HepG2 (cell line): ENCODE measurements around the gene ZNRD2. TPM values are rescaled to one million over a fixed set of nuclear protein-coding genes. Genes with fewer than 3 reads are reported as not detected.

Source experiments
- ATAC-seq: fragments of 200-7000 bp; cut with Tn5 transposase; 3 replicates; pipeline ENCODE4 v1.9.1; 2020; ENCODE audit warnings: mild to moderate bottlenecking, moderate library complexity
- BruUV-seq: library from RNA; stranded (reverse); fragments of 400-500 nt; replicated peaks from 2 replicates; lab custom pipeline; 2021; lab: Mats Ljungman, UMichigan
- CTCF ChIA-PET: fragments of 300-600 bp; formaldehyde crosslinking; extraction: SDS; loops from one replicate; lab custom pipeline; 2021; ENCODE audit warnings: low total read pairs, inconsistent platforms, low intra/inter-chr PET ratio; lab: Yijun Ruan, JAX
- POLR2A ChIA-PET: fragments of 350-600 bp; sonication (Branson Sonifier 250); formaldehyde crosslinking; loops from one replicate; lab custom pipeline; 2020; ENCODE audit warnings: antibody characterized with exemption, inconsistent platforms; lab: Yijun Ruan, JAX
- DNase-seq: peaks from one replicate; pipeline ENCODE4 v3.0.0-alpha.2; 2015; ENCODE audit warnings: low spot score
- FAIRE-seq: peaks from 3 replicates; lab custom pipeline; 2011; peaks lifted over from hg19 to GRCh38; lab: Jason Lieb, UNC
- H2AFZ ChIP-seq: one replicate; pipeline ENCODE4 v1.6.1; 2011; ENCODE audit warnings: low read length, inconsistent platforms
- H3K27ac ChIP-seq: fragments of 300-600 bp; 3 replicates; pipeline ENCODE4 v1.8.0; 2011; ENCODE audit warnings: mixed run types, mild to moderate bottlenecking, mixed read lengths, low read length, inconsistent platforms; ENCODE audit not compliant: insufficient read depth; ENCODE audit errors: extremely low read length
- H3K27me3 ChIP-seq, 2 experiments: fragments of 200-600 bp in 1 of 2; 2 replicates in 1 of 2; 3 replicates in 1 of 2; pipeline versions ENCODE4 v1.6.0 to v1.8.0; 2011; ENCODE audit warnings: low read length in 2 of 2, mild to moderate bottlenecking in 2 of 2, moderate library complexity in 2 of 2, inconsistent platforms in 1 of 2; ENCODE audit not compliant: insufficient read depth in 2 of 2, control insufficient read depth in 1 of 2
- H3K36me3 ChIP-seq, 2 experiments: fragments of 200-600 bp in 1 of 2; replicated peaks in 1 of 2; 2 replicates in 1 of 2; 3 replicates in 1 of 2; pipeline versions ENCODE4 v1.5.1 to v1.8.0; 2011; ENCODE audit warnings: low read length in 2 of 2, inconsistent platforms in 1 of 2; ENCODE audit not compliant: insufficient read depth in 2 of 2, control insufficient read depth in 1 of 2
- H3K4me1 ChIP-seq: 2 replicates; pipeline ENCODE4 v1.5.1; 2012; ENCODE audit warnings: low read length, inconsistent platforms; ENCODE audit not compliant: insufficient read depth
- H3K4me2 ChIP-seq: 2 replicates; pipeline ENCODE4 v1.6.0; 2011; ENCODE audit warnings: low read depth, low read length, inconsistent platforms
- H3K4me3 ChIP-seq, 3 experiments: fragments of 200-600 bp in 1 of 3; sonication (generic), shearing (Covaris generic) in 1 of 3; replicated peaks in 1 of 3; 2 replicates each; pipeline ENCODE4 v1.5.1; 2011 to 2016; ENCODE audit warnings: low read length in 3 of 3, inconsistent platforms in 2 of 3, low read depth in 2 of 3, mild to moderate bottlenecking in 2 of 3, control low read depth in 1 of 3, mixed read lengths in 1 of 3; ENCODE audit not compliant: insufficient read depth in 1 of 3
- H3K79me2 ChIP-seq: one replicate; pipeline ENCODE4 v1.6.1; 2011; ENCODE audit warnings: low read length, inconsistent platforms; ENCODE audit not compliant: insufficient read depth
- H3K9ac ChIP-seq: 2 replicates; pipeline ENCODE4 v1.6.0; 2011; ENCODE audit warnings: mild to moderate bottlenecking, low read depth, low read length, inconsistent platforms; ENCODE audit not compliant: insufficient read depth
- H3K9me3 ChIP-seq: 2 replicates; pipeline ENCODE4 v1.5.1; 2012; ENCODE audit warnings: mild to moderate bottlenecking, low read length
- H4K20me1 ChIP-seq: 2 replicates; pipeline ENCODE4 v1.6.0; 2011; ENCODE audit warnings: inconsistent platforms, mild to moderate bottlenecking, low read length, moderate library complexity; ENCODE audit not compliant: insufficient read depth
- AGO2 ChIP-seq: fragments of 200-400 bp; formaldehyde crosslinking; optimal IDR thresholded peaks from 2 replicates; pipeline ENCODE3; 2017; ENCODE audit warnings: mild to moderate bottlenecking, low read depth, low read length, moderate library complexity
- ONECUT2 ChIP-seq: sonication (generic); formaldehyde crosslinking; IDR thresholded peaks from 2 replicates; pipeline ENCODE4 v1.4.0; 2020; ENCODE audit warnings: missing genetic modification reagents
- WGBS: methylation state at CpG from one replicate; pipeline ENCODE4 v1.1.6; 2017; ENCODE audit warnings: low lambda C conversion rate; 5-methylcytosine and 5-hydroxymethylcytosine counted together
- in situ Hi-C: cut with HindIII; loops from 2 replicates; pipeline ENCODE4 v1.10.0; 2017; ENCODE audit warnings: low pct_unique_long_range_greater_than_20kb; ENCODE audit not compliant: extremely low pct_ligation_motif_present
- intact Hi-C: fragments of 100-400 bp; cut with micrococcal nuclease; formaldehyde crosslinking; loops from one replicate; pipeline ENCODE4 v1.10.0; 2022; ENCODE audit not compliant: unreplicated experiment
- polyA plus RNA-seq, 8 experiments: library from polyadenylated mRNA; depleted of rRNA in 3 of 8; stranded (reverse) in 7 of 8; unstranded in 1 of 8; fragments of >200 nt; fragmentation: Illumina TruSeq in 4 of 8; extraction: Trizol in 4 of 8; gene quantifications; 2 replicates each; pipeline versions ENCODE4 v1.2.1 to v1.2.3, GENCODE V29; 2011 to 2016; ENCODE audit warnings: low read depth in 4 of 8, missing spikeins in 1 of 8, mixed read lengths in 1 of 8; ENCODE audit not compliant: insufficient read depth in 1 of 8
- small RNA-seq, 3 experiments: library from RNA; depleted of rRNA; stranded (forward); fragments of <200 nt; gene quantifications; one replicate each; pipeline ENCODE3, GENCODE V24; 2012; ENCODE audit warnings: low read depth in 2 of 3, low replicate concordance in 1 of 3; ENCODE audit not compliant: insufficient read length in 3 of 3, insufficient read depth in 2 of 3
- total RNA-seq, 5 experiments: library from RNA; depleted of rRNA; stranded (reverse); fragments of >200 nt; fragmentation: Illumina TruSeq; extraction: Trizol; gene quantifications; 2 replicates each; pipeline ENCODE4 v1.2.3, GENCODE V29; 2016; ENCODE audit warnings: low read depth in 1 of 5
- TF ChIP-seq, protein P1 (sequence below), 2 experiments: sonication (generic) in 1 of 2; formaldehyde crosslinking in 1 of 2; IDR thresholded peaks; 2 replicates each; pipeline versions ENCODE4 v1.4.0 to v1.6.1; 2018 to 2020; ENCODE audit warnings: missing genetic modification reagents in 2 of 2, borderline replicate concordance in 1 of 2, low read depth in 1 of 2, mild to moderate bottlenecking in 1 of 2, missing biosample characterization in 1 of 2

The ZNRD2 gene
- total and polyA plus RNA-seq, 2 of the 13 experiments (the other 11 are each of a cell fraction or from before 2014, with no cell fraction given): 29.2 to 34.0 TPM

DNA sequence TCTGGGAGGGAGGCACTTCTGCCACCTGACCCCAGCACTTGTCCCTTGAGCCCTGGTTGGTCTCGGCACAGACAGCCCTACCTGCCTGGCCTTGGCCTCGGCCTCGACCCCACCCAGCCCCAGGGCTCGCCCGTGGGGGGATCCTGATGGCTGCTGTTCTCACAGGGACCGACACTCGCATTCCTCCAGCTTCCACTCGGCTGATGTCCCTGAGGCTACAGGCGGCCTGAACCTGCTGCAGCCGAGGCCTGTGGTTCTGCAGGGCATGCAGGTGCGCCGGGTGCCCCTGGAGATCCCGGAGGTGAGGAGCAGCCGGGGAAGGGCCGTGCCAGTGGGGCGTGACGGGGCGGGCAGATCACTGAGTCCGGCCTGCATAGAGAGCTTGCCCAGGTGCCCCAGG is 50.4 kb downstream of the ZNRD2 start (continued):
- TF ChIP-seq, protein P1, sequence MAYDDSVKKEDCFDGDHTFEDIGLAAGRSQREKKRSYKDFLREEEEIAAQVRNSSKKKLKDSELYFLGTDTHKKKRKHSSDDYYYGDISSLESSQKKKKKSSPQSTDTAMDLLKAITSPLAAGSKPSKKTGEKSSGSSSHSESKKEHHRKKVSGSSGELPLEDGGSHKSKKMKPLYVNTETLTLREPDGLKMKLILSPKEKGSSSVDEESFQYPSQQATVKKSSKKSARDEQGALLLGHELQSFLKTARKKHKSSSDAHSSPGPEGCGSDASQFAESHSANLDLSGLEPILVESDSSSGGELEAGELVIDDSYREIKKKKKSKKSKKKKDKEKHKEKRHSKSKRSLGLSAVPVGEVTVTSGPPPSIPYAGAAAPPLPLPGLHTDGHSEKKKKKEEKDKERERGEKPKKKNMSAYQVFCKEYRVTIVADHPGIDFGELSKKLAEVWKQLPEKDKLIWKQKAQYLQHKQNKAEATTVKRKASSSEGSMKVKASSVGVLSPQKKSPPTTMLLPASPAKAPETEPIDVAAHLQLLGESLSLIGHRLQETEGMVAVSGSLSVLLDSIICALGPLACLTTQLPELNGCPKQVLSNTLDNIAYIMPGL (CRISPR knock-in tag; IDR thresholded peaks at IDR 0.05; ENCODE audit: borderline replicate concordance in 1 of 2, low read depth in 1 of 2): no peak

DNA sequence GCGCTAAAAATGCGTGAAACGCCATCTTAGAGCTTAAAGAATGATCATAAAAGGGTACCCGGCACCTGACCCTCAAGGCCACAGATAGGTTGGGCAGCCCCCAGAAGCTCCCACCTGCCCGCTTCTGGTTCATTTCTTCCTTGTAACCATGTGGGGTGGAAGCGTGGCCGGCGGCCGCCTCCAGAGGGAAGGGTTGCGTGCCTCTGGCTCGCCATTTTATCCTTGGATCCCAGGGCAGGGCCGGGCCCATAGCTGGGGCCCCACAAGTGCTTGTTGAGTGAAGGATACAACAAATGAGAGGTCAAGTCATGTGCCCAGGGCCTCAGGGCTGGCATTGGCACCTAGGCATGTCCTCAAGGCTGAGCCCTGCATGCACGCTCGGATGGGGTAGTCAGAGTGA is 51.2 kb downstream of the ZNRD2 start:
- no peak for TF ChIP-seq ONECUT2 (CRISPR knock-in tag)
- TF ChIP-seq AGO2: peak; percentile 19
- peaks cover 20% of the 10 kb centered on the region for H3K4me1 ChIP-seq
- ChIA-PET CTCF (no interaction called here), POLR2A (interaction anchor here (2.0 kb wide), 1 partner anchor 17 kb away, joined by 12 read pairs; the partner anchor contains the start of gene SIPA1)
- WGBS: 98% methylated on average over 11 of the region's 14 CpGs
- no peak for DNase-seq
- H4K20me1 ChIP-seq: 0 out of 2 replicates have a peak, but pooled peaks cover under 1% of the 10 kb centered on the region
- H3K4me3 ChIP-seq: no peak overlapping the region
- H3K4me2 ChIP-seq: no peak overlapping the region
- H3K27ac ChIP-seq: no peak overlapping the region
- H3K9ac ChIP-seq: no peak overlapping the region
- peaks cover 14% of the 10 kb centered on the region for H3K79me2 ChIP-seq
- no TSS peak for BruUV-seq
- ATAC-seq: no peak
- H2AFZ ChIP-seq: no peak overlapping the region
- in situ Hi-C loops (no loop called here), intact Hi-C loops (no loop called here)
- H3K36me3 ChIP-seq: peaks cover 25 to 68% of the 10 kb centered on the region in 2 experiments; a peak in 4 of 5 replicates
- H3K9me3 ChIP-seq: no peaks in the 10 kb centered on the region
- no peaks in the 10 kb centered on the region for H3K27me3 ChIP-seq
- no peak for FAIRE-seq

Small RNA genes within 50 kb of the gene (small RNA-seq; reads per million reads assigned to genes)
- gene AP001362.1: 0 reads per million in 3 experiments

Other genes starting within 250 kb of the ZNRD2 start
- gene DPF2, start 236.6 kb upstream of the ZNRD2 start, total RNA-seq (2016; rRNA removed; fragmentation: Illumina TruSeq; extraction: Trizol): 30.4 and 31.0 TPM in 2 replicates
- gene DPF2, start 236.6 kb upstream of the ZNRD2 start, polyA plus RNA-seq (2011; rRNA removed): 20.4 and 21.0 TPM in 2 replicates
- 4.0 and 4.9 TPM in 2 replicates for gene TIGD3, start 215.7 kb upstream of the ZNRD2 start, total RNA-seq (2016; rRNA removed; fragmentation: Illumina TruSeq; extraction: Trizol)
- gene TIGD3, start 215.7 kb upstream of the ZNRD2 start, polyA plus RNA-seq (2011; rRNA removed): 0.49 and 1.0 TPM in 2 replicates
- 2.1 and 3.4 TPM in 2 replicates for gene SLC25A45, start 187.8 kb upstream of the ZNRD2 start, total RNA-seq (2016; rRNA removed; fragmentation: Illumina TruSeq; extraction: Trizol)
- gene SLC25A45, start 187.8 kb upstream of the ZNRD2 start, polyA plus RNA-seq (2011; rRNA removed): 1.2 and 1.9 TPM in 2 replicates
- 18.0 and 20.6 TPM in 2 replicates for gene FRMD8, start 183.8 kb upstream of the ZNRD2 start, total RNA-seq (2016; rRNA removed; fragmentation: Illumina TruSeq; extraction: Trizol)
- gene FRMD8, start 183.8 kb upstream of the ZNRD2 start, polyA plus RNA-seq (2011; rRNA removed): 5.8 and 9.4 TPM in 2 replicates
- gene NEAT1, start 147.7 kb upstream of the ZNRD2 start, total RNA-seq (2016; rRNA removed; fragmentation: Illumina TruSeq; extraction: Trizol): 10.5 and 20.5 TPM in 2 replicates
- gene NEAT1, start 147.7 kb upstream of the ZNRD2 start, polyA plus RNA-seq (2011; rRNA removed): 41.2 and 41.3 TPM in 2 replicates
- gene MALAT1, start 71.4 kb upstream of the ZNRD2 start, total RNA-seq (2016; rRNA removed; fragmentation: Illumina TruSeq; extraction: Trizol): 302 and 1,237 TPM in 2 replicates
- 143 and 217 TPM in 2 replicates for gene MALAT1, start 71.4 kb upstream of the ZNRD2 start, polyA plus RNA-seq (2011; rRNA removed)
- 61.7 and 65.9 TPM in 2 replicates for gene SCYL1, start 45.4 kb upstream of the ZNRD2 start, total RNA-seq (2016; rRNA removed; fragmentation: Illumina TruSeq; extraction: Trizol)
- 103 and 122 TPM in 2 replicates for gene SCYL1, start 45.4 kb upstream of the ZNRD2 start, polyA plus RNA-seq (2011; rRNA removed)
- gene LTBP3, start 12.1 kb upstream of the ZNRD2 start, total RNA-seq (2016; rRNA removed; fragmentation: Illumina TruSeq; extraction: Trizol): 4.2 and 12.2 TPM in 2 replicates
- 60.3 and 68.1 TPM in 2 replicates for gene LTBP3, start 12.1 kb upstream of the ZNRD2 start, polyA plus RNA-seq (2011; rRNA removed)
- gene FAM89B, start 2.1 kb downstream of the ZNRD2 start, total RNA-seq (2016; rRNA removed; fragmentation: Illumina TruSeq; extraction: Trizol): 3.6 and 5.7 TPM in 2 replicates
- 8.0 and 11.5 TPM in 2 replicates for gene FAM89B, start 2.1 kb downstream of the ZNRD2 start, polyA plus RNA-seq (2011; rRNA removed)
- gene EHBP1L1, start 5.6 kb downstream of the ZNRD2 start, total RNA-seq (2016; rRNA removed; fragmentation: Illumina TruSeq; extraction: Trizol): 5.4 and 10.6 TPM in 2 replicates
- gene EHBP1L1, start 5.6 kb downstream of the ZNRD2 start, polyA plus RNA-seq (2011; rRNA removed): 8.3 and 14.4 TPM in 2 replicates
- not detected in 2 replicates for gene KCNK7, start 25.3 kb downstream of the ZNRD2 start, total RNA-seq (2016; rRNA removed; fragmentation: Illumina TruSeq; extraction: Trizol)
- 0.11 and 0.14 TPM in 2 replicates for gene KCNK7, start 25.3 kb downstream of the ZNRD2 start, polyA plus RNA-seq (2011; rRNA removed)
- gene MAP3K11, start 43.7 kb downstream of the ZNRD2 start, total RNA-seq (2016; rRNA removed; fragmentation: Illumina TruSeq; extraction: Trizol): 35.6 and 51.5 TPM in 2 replicates
- gene MAP3K11, start 43.7 kb downstream of the ZNRD2 start, polyA plus RNA-seq (2011; rRNA removed): 35.9 and 54.6 TPM in 2 replicates
- 14.5 and 23.0 TPM in 2 replicates for gene PCNX3, start 45.3 kb downstream of the ZNRD2 start, total RNA-seq (2016; rRNA removed; fragmentation: Illumina TruSeq; extraction: Trizol)
- gene PCNX3, start 45.3 kb downstream of the ZNRD2 start, polyA plus RNA-seq (2011; rRNA removed): 16.2 and 23.1 TPM in 2 replicates
- gene SIPA1, start 67.6 kb downstream of the ZNRD2 start, total RNA-seq (2016; rRNA removed; fragmentation: Illumina TruSeq; extraction: Trizol): 5.4 and 5.8 TPM in 2 replicates
- 7.7 and 9.1 TPM in 2 replicates for gene SIPA1, start 67.6 kb downstream of the ZNRD2 start, polyA plus RNA-seq (2011; rRNA removed)
- gene RELA, start 92.4 kb downstream of the ZNRD2 start, total RNA-seq (2016; rRNA removed; fragmentation: Illumina TruSeq; extraction: Trizol): 18.7 and 21.4 TPM in 2 replicates
- gene RELA, start 92.4 kb downstream of the ZNRD2 start, polyA plus RNA-seq (2011; rRNA removed): 40.5 and 51.0 TPM in 2 replicates
- gene KAT5, start 141.8 kb downstream of the ZNRD2 start, total RNA-seq (2016; rRNA removed; fragmentation: Illumina TruSeq; extraction: Trizol): 45.4 and 48.3 TPM in 2 replicates
- gene KAT5, start 141.8 kb downstream of the ZNRD2 start, polyA plus RNA-seq (2011; rRNA removed): 34.4 and 35.2 TPM in 2 replicates
- gene RNASEH2C, start 150.3 kb downstream of the ZNRD2 start, total RNA-seq (2016; rRNA removed; fragmentation: Illumina TruSeq; extraction: Trizol): 50.9 and 65.1 TPM in 2 replicates
- 24.6 and 27.4 TPM in 2 replicates for gene RNASEH2C, start 150.3 kb downstream of the ZNRD2 start, polyA plus RNA-seq (2011; rRNA removed)
- gene AP5B1, start 210.5 kb downstream of the ZNRD2 start, total RNA-seq (2016; rRNA removed; fragmentation: Illumina TruSeq; extraction: Trizol): 3.8 and 4.4 TPM in 2 replicates
- 1.7 and 2.8 TPM in 2 replicates for gene AP5B1, start 210.5 kb downstream of the ZNRD2 start, polyA plus RNA-seq (2011; rRNA removed)
- not detected in 2 replicates for gene OVOL1, start 216.6 kb downstream of the ZNRD2 start, total RNA-seq (2016; rRNA removed; fragmentation: Illumina TruSeq; extraction: Trizol)
- gene OVOL1, start 216.6 kb downstream of the ZNRD2 start, polyA plus RNA-seq (2011; rRNA removed): 0.01 and 0.04 TPM in 2 replicates